Liver (tissue), 3 donors: ENCODE data around the gene GPS2.

Source experiments
- FOXA1 ChIP-seq: IDR thresholded peaks from 2 replicates; pipeline ENCODE4 v1.6.1; 2016; ENCODE audit warnings: antibody characterized with exemption
- GABPA ChIP-seq, 2 donors: IDR thresholded peaks in 1 of 2; conservative IDR thresholded peaks in 1 of 2; 2 replicates each; pipeline ENCODE4 v1.6.1; 2016; ENCODE audit warnings: antibody characterized with exemption in 2 of 2, mild to moderate bottlenecking in 1 of 2, moderate library complexity in 1 of 2
- HNF4A ChIP-seq, 2 donors: conservative IDR thresholded peaks; 2 replicates each; pipeline ENCODE4 v1.6.1; 2016; ENCODE audit warnings: antibody characterized with exemption in 2 of 2, mild to moderate bottlenecking in 2 of 2
- JUND ChIP-seq, 2 donors: IDR thresholded peaks; 2 replicates each; pipeline ENCODE4 v1.6.1; 2016; ENCODE audit warnings: antibody characterized with exemption in 2 of 2
- REST ChIP-seq: IDR thresholded peaks from 2 replicates; pipeline ENCODE4 v1.6.1; 2016; ENCODE audit warnings: antibody characterized with exemption, mild to moderate bottlenecking
- SP1 ChIP-seq: IDR thresholded peaks from 2 replicates; pipeline ENCODE4 v1.6.1; 2018; ENCODE audit warnings: antibody characterized with exemption, mild to moderate bottlenecking
- TAF1 ChIP-seq: conservative IDR thresholded peaks from 2 replicates; pipeline ENCODE4 v1.6.1; 2016; ENCODE audit warnings: antibody characterized with exemption, mild to moderate bottlenecking
- YY1 ChIP-seq: IDR thresholded peaks from 2 replicates; pipeline ENCODE4 v1.6.1; 2016; ENCODE audit warnings: antibody characterized with exemption, mild to moderate bottlenecking
- ZBTB33 ChIP-seq: IDR thresholded peaks from 2 replicates; pipeline ENCODE4 v1.6.1; 2016; ENCODE audit warnings: antibody characterized with exemption
- TF ChIP-seq, protein P1 (sequence below): IDR thresholded peaks from 2 replicates; pipeline ENCODE4 v1.6.1; 2016; ENCODE audit warnings: antibody characterized with exemption
- TF ChIP-seq, protein P2 (sequence below): fragments of 150-350 bp; IDR thresholded peaks from 2 replicates; pipeline ENCODE4 v1.5.1; 2017; ENCODE audit warnings: improper control_type of control experiment, low read depth, low read length; ENCODE audit not compliant: missing input control
- TF ChIP-seq, protein P3 (sequence below): IDR thresholded peaks from 2 replicates; pipeline ENCODE4 v1.6.1; 2016; ENCODE audit warnings: antibody characterized with exemption
- donor health status: healthy.
- donor health status: healthy.

DNA sequence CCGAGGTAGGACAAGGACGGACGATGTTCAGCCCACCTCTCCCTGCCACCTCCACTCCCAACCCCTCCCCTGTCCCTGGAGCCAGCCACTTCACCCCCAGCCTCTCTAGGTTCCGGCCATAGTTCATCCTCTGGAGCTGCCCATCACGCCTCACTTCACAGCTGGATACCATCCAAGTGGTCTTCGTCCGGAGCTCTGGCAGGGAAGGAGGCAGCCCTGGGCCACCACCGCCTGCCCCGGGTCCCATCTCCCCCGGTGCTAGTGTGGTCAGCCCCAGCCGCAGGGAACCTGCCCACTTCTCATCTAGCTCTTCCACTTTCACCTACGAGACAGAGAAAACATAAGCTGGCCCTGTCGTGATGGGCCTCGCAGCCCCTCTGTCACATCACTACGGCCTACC, 6.3 kb upstream of the GPS2 start:
- TF ChIP-seq SP1 = no peak
- TF ChIP-seq GABPA (IDR thresholded peaks at IDR 0.05 in 1 of 2, conservative IDR thresholded peaks at IDR 0.05 in 1 of 2) = no peak
- TF ChIP-seq TAF1 = no peak
- TF ChIP-seq, protein P1, sequence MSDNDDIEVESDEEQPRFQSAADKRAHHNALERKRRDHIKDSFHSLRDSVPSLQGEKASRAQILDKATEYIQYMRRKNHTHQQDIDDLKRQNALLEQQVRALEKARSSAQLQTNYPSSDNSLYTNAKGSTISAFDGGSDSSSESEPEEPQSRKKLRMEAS = no peak
- TF ChIP-seq HNF4A (conservative IDR thresholded peaks at IDR 0.05) = no peak
- TF ChIP-seq, protein P2, sequence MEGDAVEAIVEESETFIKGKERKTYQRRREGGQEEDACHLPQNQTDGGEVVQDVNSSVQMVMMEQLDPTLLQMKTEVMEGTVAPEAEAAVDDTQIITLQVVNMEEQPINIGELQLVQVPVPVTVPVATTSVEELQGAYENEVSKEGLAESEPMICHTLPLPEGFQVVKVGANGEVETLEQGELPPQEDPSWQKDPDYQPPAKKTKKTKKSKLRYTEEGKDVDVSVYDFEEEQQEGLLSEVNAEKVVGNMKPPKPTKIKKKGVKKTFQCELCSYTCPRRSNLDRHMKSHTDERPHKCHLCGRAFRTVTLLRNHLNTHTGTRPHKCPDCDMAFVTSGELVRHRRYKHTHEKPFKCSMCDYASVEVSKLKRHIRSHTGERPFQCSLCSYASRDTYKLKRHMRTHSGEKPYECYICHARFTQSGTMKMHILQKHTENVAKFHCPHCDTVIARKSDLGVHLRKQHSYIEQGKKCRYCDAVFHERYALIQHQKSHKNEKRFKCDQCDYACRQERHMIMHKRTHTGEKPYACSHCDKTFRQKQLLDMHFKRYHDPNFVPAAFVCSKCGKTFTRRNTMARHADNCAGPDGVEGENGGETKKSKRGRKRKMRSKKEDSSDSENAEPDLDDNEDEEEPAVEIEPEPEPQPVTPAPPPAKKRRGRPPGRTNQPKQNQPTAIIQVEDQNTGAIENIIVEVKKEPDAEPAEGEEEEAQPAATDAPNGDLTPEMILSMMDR = no peak
- no peak for TF ChIP-seq FOXA1
- TF ChIP-seq YY1 = no peak
- TF ChIP-seq ZBTB33 = no peak
- no peak for TF ChIP-seq JUND (IDR thresholded peaks at IDR 0.05)
- no peak for TF ChIP-seq REST
- TF ChIP-seq, protein P3, sequence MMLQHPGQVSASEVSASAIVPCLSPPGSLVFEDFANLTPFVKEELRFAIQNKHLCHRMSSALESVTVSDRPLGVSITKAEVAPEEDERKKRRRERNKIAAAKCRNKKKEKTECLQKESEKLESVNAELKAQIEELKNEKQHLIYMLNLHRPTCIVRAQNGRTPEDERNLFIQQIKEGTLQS = no peak
